HepG2 (cell line): ENCODE results near the gene MBL2. TPM values are rescaled to one million over a fixed set of nuclear protein-coding genes. Genes with fewer than 3 reads are reported as not detected.

Experiments used
- ATAC-seq: fragments of 200-7000 bp; cut with Tn5 transposase; 3 replicates; pipeline ENCODE4 v1.9.1; 2020; ENCODE audit warnings: mild to moderate bottlenecking, moderate library complexity
- BruUV-seq: library from RNA; stranded (reverse); fragments of 400-500 nt; replicated peaks from 2 replicates; lab custom pipeline; 2021; lab: Mats Ljungman, UMichigan
- CTCF ChIA-PET: fragments of 300-600 bp; formaldehyde crosslinking; extraction: SDS; loops from one replicate; lab custom pipeline; 2021; ENCODE audit warnings: low total read pairs, inconsistent platforms, low intra/inter-chr PET ratio; lab: Yijun Ruan, JAX
- POLR2A ChIA-PET: fragments of 350-600 bp; sonication (Branson Sonifier 250); formaldehyde crosslinking; loops from one replicate; lab custom pipeline; 2020; ENCODE audit warnings: antibody characterized with exemption, inconsistent platforms; lab: Yijun Ruan, JAX
- DNase-seq: peaks from one replicate; pipeline ENCODE4 v3.0.0-alpha.2; 2015; ENCODE audit warnings: low spot score
- FAIRE-seq: peaks from 3 replicates; lab custom pipeline; 2011; peaks lifted over from hg19 to GRCh38; lab: Jason Lieb, UNC
- H2AFZ ChIP-seq: one replicate; pipeline ENCODE4 v1.6.1; 2011; ENCODE audit warnings: low read length, inconsistent platforms
- H3K27ac ChIP-seq: fragments of 300-600 bp; 3 replicates; pipeline ENCODE4 v1.8.0; 2011; ENCODE audit warnings: mixed run types, mild to moderate bottlenecking, mixed read lengths, low read length, inconsistent platforms; ENCODE audit not compliant: insufficient read depth; ENCODE audit errors: extremely low read length
- H3K27me3 ChIP-seq, 2 experiments: fragments of 200-600 bp in 1 of 2; 2 replicates in 1 of 2; 3 replicates in 1 of 2; pipeline versions ENCODE4 v1.6.0 to v1.8.0; 2011; ENCODE audit warnings: low read length in 2 of 2, mild to moderate bottlenecking in 2 of 2, moderate library complexity in 2 of 2, inconsistent platforms in 1 of 2; ENCODE audit not compliant: insufficient read depth in 2 of 2, control insufficient read depth in 1 of 2
- H3K36me3 ChIP-seq, 2 experiments: fragments of 200-600 bp in 1 of 2; replicated peaks in 1 of 2; 2 replicates in 1 of 2; 3 replicates in 1 of 2; pipeline versions ENCODE4 v1.5.1 to v1.8.0; 2011; ENCODE audit warnings: low read length in 2 of 2, inconsistent platforms in 1 of 2; ENCODE audit not compliant: insufficient read depth in 2 of 2, control insufficient read depth in 1 of 2
- H3K4me1 ChIP-seq: 2 replicates; pipeline ENCODE4 v1.5.1; 2012; ENCODE audit warnings: low read length, inconsistent platforms; ENCODE audit not compliant: insufficient read depth
- H3K4me2 ChIP-seq: 2 replicates; pipeline ENCODE4 v1.6.0; 2011; ENCODE audit warnings: low read depth, low read length, inconsistent platforms
- H3K4me3 ChIP-seq, 3 experiments: fragments of 200-600 bp in 1 of 3; sonication (generic), shearing (Covaris generic) in 1 of 3; replicated peaks in 1 of 3; 2 replicates each; pipeline ENCODE4 v1.5.1; 2011 to 2016; ENCODE audit warnings: low read length in 3 of 3, inconsistent platforms in 2 of 3, low read depth in 2 of 3, mild to moderate bottlenecking in 2 of 3, control low read depth in 1 of 3, mixed read lengths in 1 of 3; ENCODE audit not compliant: insufficient read depth in 1 of 3
- H3K79me2 ChIP-seq: one replicate; pipeline ENCODE4 v1.6.1; 2011; ENCODE audit warnings: low read length, inconsistent platforms; ENCODE audit not compliant: insufficient read depth
- H3K9ac ChIP-seq: 2 replicates; pipeline ENCODE4 v1.6.0; 2011; ENCODE audit warnings: mild to moderate bottlenecking, low read depth, low read length, inconsistent platforms; ENCODE audit not compliant: insufficient read depth
- H3K9me3 ChIP-seq: 2 replicates; pipeline ENCODE4 v1.5.1; 2012; ENCODE audit warnings: mild to moderate bottlenecking, low read length
- H4K20me1 ChIP-seq: 2 replicates; pipeline ENCODE4 v1.6.0; 2011; ENCODE audit warnings: inconsistent platforms, mild to moderate bottlenecking, low read length, moderate library complexity; ENCODE audit not compliant: insufficient read depth
- AGO2 ChIP-seq: fragments of 200-400 bp; formaldehyde crosslinking; optimal IDR thresholded peaks from 2 replicates; pipeline ENCODE3; 2017; ENCODE audit warnings: mild to moderate bottlenecking, low read depth, low read length, moderate library complexity
- ATF7 ChIP-seq, 2 experiments: fragments of 450-650 bp in 1 of 2; sonication (generic) in 1 of 2; formaldehyde crosslinking in 1 of 2; IDR thresholded peaks; 2 replicates each; pipeline versions ENCODE4 v1.4.0 to v1.6.1; 2016 to 2020; ENCODE audit warnings: antibody characterized with exemption in 1 of 2, mild to moderate bottlenecking in 1 of 2, missing genetic modification reagents in 1 of 2
- CHCHD3 ChIP-seq: sonication (generic); formaldehyde crosslinking; IDR thresholded peaks from 2 replicates; pipeline ENCODE4 v1.8.0; 2022; ENCODE audit warnings: mild to moderate bottlenecking, missing genetic modification reagents, moderate library complexity
- CTCF ChIP-seq: sonication (generic); formaldehyde crosslinking; IDR thresholded peaks from 2 replicates; pipeline ENCODE4 v1.5.0; 2020; ENCODE audit warnings: mild to moderate bottlenecking, missing genetic modification reagents, moderate library complexity
- E2F1 ChIP-seq: sonication (generic); formaldehyde crosslinking; IDR thresholded peaks from 2 replicates; pipeline ENCODE4 v1.5.0; 2020; ENCODE audit warnings: missing genetic modification reagents
- GLI4 ChIP-seq: sonication (generic); formaldehyde crosslinking; IDR thresholded peaks from 2 replicates; pipeline ENCODE4 v1.5.1; 2020; ENCODE audit warnings: missing genetic modification reagents, mild to moderate bottlenecking, moderate library complexity, borderline replicate concordance
- MIER2 ChIP-seq: IDR thresholded peaks from 2 replicates; pipeline ENCODE4 v1.6.1; 2016; ENCODE audit warnings: missing biosample characterization, missing genetic modification reagents
- SMC3 ChIP-seq: IDR thresholded peaks from 2 replicates; pipeline ENCODE4 v1.6.1; 2011; ENCODE audit warnings: low read length, improper control_type of control experiment
- SP2 ChIP-seq: sonication (generic); formaldehyde crosslinking; IDR thresholded peaks from 2 replicates; pipeline ENCODE4 v1.5.1; 2020; ENCODE audit warnings: mild to moderate bottlenecking, missing genetic modification reagents
- STAG1 ChIP-seq: sonication (generic); formaldehyde crosslinking; IDR thresholded peaks from 2 replicates; pipeline ENCODE4 v1.4.0; 2020; ENCODE audit warnings: missing genetic modification reagents
- WGBS: methylation state at CpG from one replicate; pipeline ENCODE4 v1.1.6; 2017; ENCODE audit warnings: low lambda C conversion rate; 5-methylcytosine and 5-hydroxymethylcytosine counted together
- in situ Hi-C: cut with HindIII; loops from 2 replicates; pipeline ENCODE4 v1.10.0; 2017; ENCODE audit warnings: low pct_unique_long_range_greater_than_20kb; ENCODE audit not compliant: extremely low pct_ligation_motif_present
- intact Hi-C: fragments of 100-400 bp; cut with micrococcal nuclease; formaldehyde crosslinking; loops from one replicate; pipeline ENCODE4 v1.10.0; 2022; ENCODE audit not compliant: unreplicated experiment
- polyA plus RNA-seq, 8 experiments: library from polyadenylated mRNA; depleted of rRNA in 3 of 8; stranded (reverse) in 7 of 8; unstranded in 1 of 8; fragments of >200 nt; fragmentation: Illumina TruSeq in 4 of 8; extraction: Trizol in 4 of 8; gene quantifications; 2 replicates each; pipeline versions ENCODE4 v1.2.1 to v1.2.3, GENCODE V29; 2011 to 2016; ENCODE audit warnings: low read depth in 4 of 8, missing spikeins in 1 of 8, mixed read lengths in 1 of 8; ENCODE audit not compliant: insufficient read depth in 1 of 8
- total RNA-seq, 5 experiments: library from RNA; depleted of rRNA; stranded (reverse); fragments of >200 nt; fragmentation: Illumina TruSeq; extraction: Trizol; gene quantifications; 2 replicates each; pipeline ENCODE4 v1.2.3, GENCODE V29; 2016; ENCODE audit warnings: low read depth in 1 of 5
- TF ChIP-seq, protein P1 (sequence below): IDR thresholded peaks from 2 replicates; pipeline ENCODE4 v1.6.1; 2012; ENCODE audit warnings: low read depth, low read length, improper control_type of control experiment
- TF ChIP-seq, protein P2 (sequence below): sonication (generic); formaldehyde crosslinking; IDR thresholded peaks from 2 replicates; pipeline ENCODE4 v1.4.0; 2020; ENCODE audit warnings: missing genetic modification reagents, borderline replicate concordance

The MBL2 gene
- total and polyA plus RNA-seq, 2 of the 13 experiments (the other 11 are each of a cell fraction or from before 2014, with no cell fraction given), result 9.6 to 16.2 TPM

DNA sequence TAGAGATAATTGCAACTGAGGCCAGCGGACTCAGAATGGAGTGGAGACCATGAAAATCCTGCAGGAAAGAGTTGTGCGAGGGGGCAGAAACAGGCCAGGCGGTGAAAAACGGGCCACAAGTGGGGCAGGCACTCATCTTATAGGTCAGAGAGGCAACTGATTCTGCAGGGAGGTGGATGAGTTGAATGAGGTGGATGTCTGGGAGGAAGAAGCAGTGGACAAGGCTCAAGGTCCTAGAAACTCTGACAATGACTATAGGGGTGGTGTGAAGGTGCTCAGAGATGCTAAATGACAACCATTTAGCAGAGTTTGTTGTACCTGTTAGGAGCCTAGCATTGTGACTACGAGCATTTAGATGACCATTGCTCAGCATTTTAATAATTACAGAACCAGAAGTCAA lies 33.6 kb downstream of the MBL2 start (continued):
- TF ChIP-seq AGO2 (no peak), MIER2 (CRISPR knock-in tag) (no peak), GLI4 (CRISPR knock-in tag) (no peak)

DNA sequence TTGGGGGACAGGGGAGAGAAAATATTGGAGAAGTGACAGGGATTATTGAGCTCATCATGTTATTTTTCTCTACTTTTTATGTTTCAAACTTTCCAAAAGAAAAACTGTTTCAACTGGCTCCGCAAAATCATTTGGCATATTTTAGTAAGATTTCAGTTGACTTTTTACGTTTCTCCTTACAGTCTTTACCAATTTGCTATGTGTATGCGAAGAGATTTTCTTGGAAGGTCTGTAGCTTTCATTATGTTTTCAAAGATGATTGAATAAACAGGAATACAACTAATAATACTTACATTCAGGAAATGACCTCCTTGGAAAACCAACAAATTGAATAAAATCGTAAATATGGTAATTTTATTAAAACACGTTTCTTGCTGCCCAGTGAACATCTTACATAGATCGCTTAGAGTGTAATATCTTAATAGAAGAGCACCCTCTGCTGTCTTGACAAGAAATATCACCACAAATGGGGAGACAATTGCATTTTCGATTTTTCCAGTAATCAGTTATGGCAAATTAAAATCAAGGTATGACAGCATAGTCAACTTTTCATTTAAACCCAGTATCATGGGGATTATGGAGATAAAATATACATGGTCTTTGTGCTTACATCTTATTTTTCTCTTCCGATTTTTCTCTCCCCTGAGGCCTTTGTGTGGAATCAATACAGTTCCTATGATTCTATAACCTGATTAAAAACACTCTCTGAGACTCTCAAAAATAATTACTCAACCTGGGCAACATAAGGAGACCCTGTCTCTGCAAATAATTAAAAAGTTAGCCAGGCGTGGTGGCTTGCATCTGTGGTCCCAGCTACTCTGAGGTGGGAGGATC lies 43.1 kb downstream of the MBL2 start:
- in situ Hi-C loops, result loop anchor here (10.0 kb wide), 1 partner anchor 85 kb away; no protein-coding TSS in a partner anchor
- FAIRE-seq, result peak; percentile 77

More for the DNA sequence above, 43.1 kb downstream of the MBL2 start:
- Histone ChIP-seq H3K4me2 (no peak overlapping the region), H3K27me3 (no peaks in the 10 kb centered on the region), H3K79me2 (peaks cover 6% of the 10 kb centered on the region), H3K4me3 (no peak overlapping the region), H3K9ac (no peak overlapping the region), H3K27ac (no peak overlapping the region), H4K20me1 (no peaks in the 10 kb centered on the region), H3K9me3 (no peaks in the 10 kb centered on the region), H3K36me3 (no peaks in the 10 kb centered on the region), H3K4me1 (no peaks in the 10 kb centered on the region), H2AFZ (no peak overlapping the region)
- ChIA-PET CTCF (interaction anchor here (1.0 to 1.7 kb wide), 3 partner anchors 49 to 85 kb away, joined by 3 to 28 read pairs (median 8); no protein-coding TSS in a partner anchor), POLR2A (no interaction called here)
- BruUV-seq, result no TSS peak
- peak; percentile 12 for DNase-seq
- TF ChIP-seq SP2 (CRISPR knock-in tag), result no peak
- TF ChIP-seq STAG1 (CRISPR knock-in tag), result peak; percentile 61
- no peak for TF ChIP-seq ATF7 (IDR thresholded peaks at IDR 0.05)
- no peak for TF ChIP-seq ATF7 (CRISPR knock-in tag; IDR thresholded peaks at IDR 0.05)
- TF ChIP-seq CHCHD3 (CRISPR knock-in tag), result no peak
- TF ChIP-seq, protein P1, sequence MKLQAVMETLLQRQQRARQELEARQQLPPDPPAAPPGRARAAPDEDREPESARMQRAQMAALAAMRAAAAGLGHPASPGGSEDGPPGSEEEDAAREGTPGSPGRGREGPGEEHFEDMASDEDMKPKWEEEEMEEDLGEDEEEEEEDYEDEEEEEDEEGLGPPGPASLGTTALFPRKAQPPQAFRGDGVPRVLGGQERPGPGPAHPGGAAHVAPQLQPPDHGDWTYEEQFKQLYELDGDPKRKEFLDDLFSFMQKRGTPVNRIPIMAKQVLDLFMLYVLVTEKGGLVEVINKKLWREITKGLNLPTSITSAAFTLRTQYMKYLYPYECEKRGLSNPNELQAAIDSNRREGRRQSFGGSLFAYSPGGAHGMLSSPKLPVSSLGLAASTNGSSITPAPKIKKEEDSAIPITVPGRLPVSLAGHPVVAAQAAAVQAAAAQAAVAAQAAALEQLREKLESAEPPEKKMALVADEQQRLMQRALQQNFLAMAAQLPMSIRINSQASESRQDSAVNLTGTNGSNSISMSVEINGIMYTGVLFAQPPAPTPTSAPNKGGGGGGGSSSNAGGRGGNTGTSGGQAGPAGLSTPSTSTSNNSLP, result peak; percentile 60; the same call in 1 of the 2 replicates
- TF ChIP-seq E2F1 (CRISPR knock-in tag), result no peak
- TF ChIP-seq, protein P2, sequence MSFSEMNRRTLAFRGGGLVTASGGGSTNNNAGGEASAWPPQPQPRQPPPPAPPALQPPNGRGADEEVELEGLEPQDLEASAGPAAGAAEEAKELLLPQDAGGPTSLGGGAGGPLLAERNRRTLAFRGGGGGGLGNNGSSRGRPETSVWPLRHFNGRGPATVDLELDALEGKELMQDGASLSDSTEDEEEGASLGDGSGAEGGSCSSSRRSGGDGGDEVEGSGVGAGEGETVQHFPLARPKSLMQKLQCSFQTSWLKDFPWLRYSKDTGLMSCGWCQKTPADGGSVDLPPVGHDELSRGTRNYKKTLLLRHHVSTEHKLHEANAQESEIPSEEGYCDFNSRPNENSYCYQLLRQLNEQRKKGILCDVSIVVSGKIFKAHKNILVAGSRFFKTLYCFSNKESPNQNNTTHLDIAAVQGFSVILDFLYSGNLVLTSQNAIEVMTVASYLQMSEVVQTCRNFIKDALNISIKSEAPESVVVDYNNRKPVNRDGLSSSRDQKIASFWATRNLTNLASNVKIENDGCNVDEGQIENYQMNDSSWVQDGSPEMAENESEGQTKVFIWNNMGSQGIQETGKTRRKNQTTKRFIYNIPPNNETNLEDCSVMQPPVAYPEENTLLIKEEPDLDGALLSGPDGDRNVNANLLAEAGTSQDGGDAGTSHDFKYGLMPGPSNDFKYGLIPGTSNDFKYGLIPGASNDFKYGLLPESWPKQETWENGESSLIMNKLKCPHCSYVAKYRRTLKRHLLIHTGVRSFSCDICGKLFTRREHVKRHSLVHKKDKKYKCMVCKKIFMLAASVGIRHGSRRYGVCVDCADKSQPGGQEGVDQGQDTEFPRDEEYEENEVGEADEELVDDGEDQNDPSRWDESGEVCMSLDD (CRISPR knock-in tag), result no peak
- peak; percentile 53 for TF ChIP-seq SMC3
- TF ChIP-seq CTCF (CRISPR knock-in tag), result peak; percentile 65
- intact Hi-C loops, result loop anchor here (1.0 to 2.0 kb wide), 2 partner anchors 85 to 421 kb away; no protein-coding TSS in a partner anchor
- peak; percentile 54; the same call in 2 of the 3 replicates for ATAC-seq
- WGBS, result 56% methylated on average over 9 of the region's 9 CpGs
